ENCODE measurements around the gene RPS24. TPM values are rescaled to one million over a fixed set of nuclear protein-coding genes. Genes with fewer than 3 reads are reported as not detected.

RPS24 gene
- total RNA-seq, 1 donor from 2014 or later, result 759 TPM

GRCh38 chr10:78079411-78079810 is 45.7 kb downstream of the RPS24 start:
- no peaks in the 10 kb centered on the region for H3K36me3 Mint-ChIP-seq (ENCODE audit: low read depth)
- peaks cover under 1% of the 10 kb centered on the region for H3K9me3 Mint-ChIP-seq (ENCODE audit: low read depth)
- no peak overlapping the region for H3K4me3 Mint-ChIP-seq (ENCODE audit: unreplicated experiment)
- TF ChIP-seq, protein P1, sequence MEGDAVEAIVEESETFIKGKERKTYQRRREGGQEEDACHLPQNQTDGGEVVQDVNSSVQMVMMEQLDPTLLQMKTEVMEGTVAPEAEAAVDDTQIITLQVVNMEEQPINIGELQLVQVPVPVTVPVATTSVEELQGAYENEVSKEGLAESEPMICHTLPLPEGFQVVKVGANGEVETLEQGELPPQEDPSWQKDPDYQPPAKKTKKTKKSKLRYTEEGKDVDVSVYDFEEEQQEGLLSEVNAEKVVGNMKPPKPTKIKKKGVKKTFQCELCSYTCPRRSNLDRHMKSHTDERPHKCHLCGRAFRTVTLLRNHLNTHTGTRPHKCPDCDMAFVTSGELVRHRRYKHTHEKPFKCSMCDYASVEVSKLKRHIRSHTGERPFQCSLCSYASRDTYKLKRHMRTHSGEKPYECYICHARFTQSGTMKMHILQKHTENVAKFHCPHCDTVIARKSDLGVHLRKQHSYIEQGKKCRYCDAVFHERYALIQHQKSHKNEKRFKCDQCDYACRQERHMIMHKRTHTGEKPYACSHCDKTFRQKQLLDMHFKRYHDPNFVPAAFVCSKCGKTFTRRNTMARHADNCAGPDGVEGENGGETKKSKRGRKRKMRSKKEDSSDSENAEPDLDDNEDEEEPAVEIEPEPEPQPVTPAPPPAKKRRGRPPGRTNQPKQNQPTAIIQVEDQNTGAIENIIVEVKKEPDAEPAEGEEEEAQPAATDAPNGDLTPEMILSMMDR (IDR thresholded peaks at IDR 0.05), result no peak
- DNase-seq (ENCODE audit: low spot score), result no peak
- no peaks in the 10 kb centered on the region for H3K4me1 Mint-ChIP-seq (ENCODE audit: low read depth)
- no peak overlapping the region for H3K27ac Mint-ChIP-seq (ENCODE audit: unreplicated experiment)
- H3K27me3 Mint-ChIP-seq (ENCODE audit: low read depth), result peaks cover 12% of the 10 kb centered on the region

DNA sequence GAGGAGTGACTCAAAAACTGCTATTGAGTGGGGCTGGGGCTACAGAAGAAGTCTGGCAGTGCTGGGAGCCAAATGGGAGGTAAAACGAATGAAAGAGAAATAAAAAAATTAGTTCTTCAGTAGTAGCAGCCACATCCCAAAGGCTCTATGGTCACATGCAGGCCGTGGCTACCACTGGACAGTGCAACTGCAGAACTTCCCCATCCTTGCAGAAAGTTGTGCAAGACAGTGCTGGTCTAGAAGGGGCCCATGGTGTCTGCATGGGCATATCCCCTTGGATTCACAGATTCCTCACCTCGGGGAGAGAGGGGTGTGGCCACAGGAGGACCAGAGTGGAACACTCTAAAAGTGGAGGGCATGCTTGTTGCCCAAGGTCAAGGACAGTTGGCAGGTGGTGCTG is 47.6 kb downstream of the RPS24 start:
- TF ChIP-seq, protein P1 (IDR thresholded peaks at IDR 0.05), result no peak
- H3K27me3 Mint-ChIP-seq (ENCODE audit: low read depth), result peaks cover 15% of the 10 kb centered on the region
- H3K4me1 Mint-ChIP-seq (ENCODE audit: low read depth), result no peaks in the 10 kb centered on the region
- H3K27ac Mint-ChIP-seq (ENCODE audit: unreplicated experiment), result no peak overlapping the region
- H3K36me3 Mint-ChIP-seq (ENCODE audit: low read depth), result no peaks in the 10 kb centered on the region
- DNase-seq (ENCODE audit: low spot score), result no peak
- no peak overlapping the region for H3K4me3 Mint-ChIP-seq (ENCODE audit: unreplicated experiment)
- H3K9me3 Mint-ChIP-seq (ENCODE audit: low read depth), result no peaks in the 10 kb centered on the region

DNA sequence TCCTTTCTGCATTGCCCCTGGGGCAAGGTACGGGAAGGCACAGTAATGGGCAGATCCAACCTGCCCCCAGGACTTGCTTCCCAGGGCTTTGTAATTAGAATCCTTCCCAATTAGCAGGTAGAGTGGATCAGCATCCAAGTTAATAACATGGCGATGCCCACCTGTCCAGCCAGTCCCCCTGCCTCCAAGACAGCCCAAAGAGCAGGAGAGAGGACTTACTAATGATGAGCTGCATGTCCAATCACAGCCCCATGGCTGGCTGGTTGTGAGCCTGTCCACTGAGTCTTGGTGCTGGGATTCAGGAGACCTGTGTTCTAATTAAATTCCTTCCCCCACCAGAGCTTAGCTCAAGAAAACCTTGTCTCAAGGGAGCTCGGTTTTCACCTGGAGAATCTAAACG is 49.0 kb downstream of the RPS24 start:
- Mint-ChIP-seq H3K9me3 (ENCODE audit: low read depth) (no peaks in the 10 kb centered on the region), H3K4me3 (ENCODE audit: unreplicated experiment) (no peak overlapping the region), H3K27ac (ENCODE audit: unreplicated experiment) (no peak overlapping the region), H3K36me3 (ENCODE audit: low read depth) (no peaks in the 10 kb centered on the region), H3K4me1 (ENCODE audit: low read depth) (no peaks in the 10 kb centered on the region), H3K27me3 (ENCODE audit: low read depth) (peaks cover 15% of the 10 kb centered on the region)
- TF ChIP-seq, protein P1 (IDR thresholded peaks at IDR 0.05), result no peak
- no peak for DNase-seq (ENCODE audit: low spot score)

Other genes with a start within 250 kb of the RPS24 start
- gene DLG5, start 107.1 kb upstream of the RPS24 start, total RNA-seq, result 60.5 to 71.1 TPM (median 62.1 TPM) in 3 replicates
- gene POLR3A, start 4.3 kb upstream of the RPS24 start, total RNA-seq, result 13.1 to 17.4 TPM (median 13.9 TPM) in 3 replicates